GM18517 (cell line): Measurements from ENCODE around the gene RPA3.

Source experiments
- ATAC-seq: cut with Tn5 transposase; IDR thresholded peaks from one replicate; pipeline ENCODE4 v1.9.1; 2021; ENCODE audit warnings: mild to moderate bottlenecking, moderate library complexity; ENCODE audit not compliant: unreplicated experiment

The RPA3 gene

GRCh38 chr7:7732621-7733281 is 14.3 kb upstream of the RPA3 start:
- ATAC-seq: no peak

DNA sequence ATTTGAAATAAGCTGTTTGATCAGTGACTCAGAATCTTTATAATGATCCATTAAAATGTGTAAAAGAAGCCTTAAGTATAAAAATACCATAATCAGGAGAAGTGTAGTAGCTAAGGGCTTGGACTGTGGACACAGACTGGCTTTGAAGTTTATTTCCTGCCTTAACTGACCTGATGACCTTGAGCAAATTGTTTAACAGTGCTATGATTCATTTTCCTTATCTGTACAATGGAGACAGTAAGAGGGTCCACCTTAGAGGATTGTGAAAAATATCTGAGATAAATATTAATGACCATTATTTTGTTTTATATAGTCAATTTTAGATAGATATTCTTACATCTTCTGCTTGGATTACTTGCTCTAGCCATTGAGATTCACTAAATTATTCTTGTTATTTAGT is 13.3 kb upstream of the RPA3 start:
- no peak for ATAC-seq

GRCh38 chr7:7720750-7721621 is 2.6 kb upstream of the RPA3 start:
- ATAC-seq: no peak

GRCh38 chr7:7720193-7720592 is 1.8 kb upstream of the RPA3 start:
- no peak for ATAC-seq

DNA sequence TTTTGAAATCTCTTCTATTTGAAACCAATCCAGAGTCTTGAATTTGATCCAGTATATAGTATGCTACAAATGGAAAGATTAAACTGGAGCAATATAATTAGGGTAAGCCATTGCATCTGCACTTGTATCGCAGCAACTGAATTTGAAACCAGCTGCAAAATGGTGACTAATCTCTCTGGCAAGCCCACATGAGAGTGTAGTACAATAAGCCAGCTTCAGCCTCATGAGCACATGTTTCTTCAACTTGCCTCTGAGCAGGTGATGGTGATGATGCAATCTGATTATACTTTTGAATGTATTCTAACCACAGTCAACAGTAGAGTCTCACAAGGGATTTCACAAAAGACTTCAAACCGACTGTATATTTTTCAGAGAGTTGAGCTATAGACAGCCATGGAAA is 829 bp upstream of the RPA3 start:
- peak; percentile 98 for ATAC-seq

GRCh38 chr7:7713730-7714129 is 4.7 kb downstream of the RPA3 start:
- ATAC-seq: no peak

- no peak for ATAC-seq
Observed at GRCh38 chr7:7710469-7710868, 7.9 kb downstream of the RPA3 start.

DNA sequence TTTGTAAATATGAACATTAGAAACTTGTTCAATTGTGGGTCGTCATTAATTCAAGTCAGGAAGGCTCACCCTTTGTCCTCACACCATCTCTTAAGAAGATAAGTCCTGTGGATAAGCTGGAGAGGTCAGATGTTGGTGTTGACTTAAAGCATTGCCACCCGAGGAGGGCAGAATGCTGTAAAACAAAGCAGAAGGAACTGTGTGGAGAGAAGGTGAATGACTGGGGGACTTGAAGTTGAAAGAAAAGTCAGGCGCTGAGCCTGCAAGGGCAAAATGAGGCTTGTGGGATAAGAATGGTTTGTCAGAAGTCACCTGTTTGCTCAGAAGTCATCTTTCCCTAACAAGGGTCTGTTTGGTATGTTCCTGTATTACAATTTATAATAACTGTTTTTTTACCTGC is 9.1 kb downstream of the RPA3 start:
- no peak for ATAC-seq

GRCh38 chr7:7707806-7708205 is 10.6 kb downstream of the RPA3 start:
- ATAC-seq: no peak

DNA sequence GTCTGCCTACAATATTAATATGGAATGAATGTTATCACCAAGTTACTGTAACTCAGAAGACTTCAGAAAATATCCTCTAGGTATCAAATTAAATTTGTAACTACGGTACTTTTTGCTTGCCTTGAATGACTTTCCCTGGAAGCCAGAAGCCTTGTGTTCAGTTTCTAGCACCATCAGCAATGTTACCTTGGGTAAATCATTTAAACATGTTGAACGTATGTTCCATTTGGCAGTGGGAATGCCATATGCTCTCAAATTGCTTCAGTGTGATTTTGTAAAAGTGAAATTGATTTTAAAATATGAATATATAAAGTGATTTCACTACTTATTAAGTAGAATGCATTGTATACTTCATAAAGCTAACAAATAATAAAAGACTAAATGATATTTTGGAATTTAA is 11.2 kb downstream of the RPA3 start:
- ATAC-seq: no peak

DNA sequence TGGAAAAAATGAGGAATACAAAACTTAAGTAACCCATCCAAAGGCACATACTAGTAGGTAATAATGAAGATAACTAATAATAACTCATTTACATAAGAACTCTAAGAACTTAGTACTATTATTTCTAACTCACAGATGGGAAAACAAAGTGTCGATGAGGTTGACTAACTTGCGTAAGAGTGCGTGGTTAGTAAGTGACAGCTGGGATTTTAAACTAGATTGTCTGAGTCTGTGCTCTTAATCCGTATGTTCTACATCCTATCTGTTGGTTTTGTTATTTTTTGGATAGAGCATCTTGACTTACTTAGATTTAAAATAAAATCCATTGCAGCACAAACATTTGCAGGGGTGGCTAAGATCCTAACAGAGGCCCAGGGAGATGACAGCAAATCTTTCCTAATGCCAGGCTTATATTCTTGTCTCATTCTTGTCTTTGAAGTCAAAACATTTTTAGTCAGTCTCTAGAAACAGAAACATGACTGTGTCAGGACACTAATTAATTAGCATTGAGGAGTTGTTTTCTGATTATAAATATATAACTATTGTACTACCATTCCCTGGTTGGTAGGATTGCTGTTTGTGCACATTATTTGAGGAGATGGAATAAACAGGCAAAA is 11.7 kb downstream of the RPA3 start:
- peak; percentile 29 for ATAC-seq

DNA sequence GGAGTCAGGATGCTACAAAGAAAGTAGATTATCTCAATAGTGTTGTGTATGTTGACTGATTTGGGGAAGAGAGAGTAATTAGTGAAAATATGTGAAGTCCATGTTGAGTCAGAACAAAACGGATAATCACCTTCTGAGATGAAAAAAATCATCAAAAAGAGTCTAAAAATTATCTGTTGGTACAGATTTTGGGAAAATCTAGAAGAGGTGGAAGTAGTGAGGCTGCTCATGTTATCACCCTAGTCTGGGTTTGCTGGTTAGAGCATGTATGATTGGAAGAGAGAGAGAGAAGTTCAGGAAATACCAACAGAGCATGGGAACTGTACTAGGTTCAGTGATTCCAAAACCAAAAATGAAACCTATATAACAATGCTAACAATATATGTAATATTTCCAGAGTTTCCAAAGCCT is 12.3 kb downstream of the RPA3 start:
- peak; percentile 80 for ATAC-seq

DNA sequence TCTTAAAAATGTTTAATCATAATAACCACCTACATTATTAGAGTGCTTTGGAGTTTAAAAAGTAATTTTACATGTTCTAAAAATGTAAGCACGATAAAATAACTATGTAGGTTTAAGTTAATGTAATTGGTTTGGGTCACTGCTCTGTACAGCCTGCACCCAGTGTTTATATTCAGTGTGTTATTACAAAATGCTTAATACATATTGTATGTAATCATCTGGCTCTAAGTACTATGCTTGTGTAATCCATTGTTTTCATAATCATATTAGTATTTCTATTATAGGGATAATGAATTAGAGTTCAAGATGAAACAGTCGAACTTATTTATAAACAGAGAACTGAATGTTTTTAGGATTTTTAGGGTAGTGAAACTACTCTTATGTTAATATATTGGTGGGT is 13.1 kb downstream of the RPA3 start:
- no peak for ATAC-seq

GRCh38 chr7:7704867-7705266 is 13.5 kb downstream of the RPA3 start:
- ATAC-seq: no peak

- ATAC-seq: no peak
Observed at GRCh38 chr7:7703427-7703826, 15.0 kb downstream of the RPA3 start.

- ATAC-seq: no peak
Observed at GRCh38 chr7:7702826-7703225, 15.6 kb downstream of the RPA3 start.

DNA sequence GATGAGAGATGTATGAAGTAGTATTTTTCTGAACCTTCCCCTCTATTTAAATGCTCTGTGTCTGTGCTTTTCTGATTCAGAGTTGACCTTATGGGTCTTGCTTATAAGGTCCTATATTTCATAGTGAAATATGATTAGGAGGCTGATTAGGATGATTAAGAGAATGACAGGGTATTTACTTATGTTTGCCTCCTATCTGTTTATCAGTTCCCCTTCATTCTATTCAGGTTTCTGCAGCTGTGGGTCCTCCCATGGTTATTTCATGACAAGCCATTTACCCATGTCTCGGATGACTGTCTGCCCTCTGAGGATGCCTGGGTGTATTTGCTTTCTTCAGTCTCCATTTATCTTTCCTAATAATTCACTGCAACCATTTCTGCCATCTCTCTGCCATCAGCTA is 16.9 kb downstream of the RPA3 start:
- ATAC-seq: no peak

DNA sequence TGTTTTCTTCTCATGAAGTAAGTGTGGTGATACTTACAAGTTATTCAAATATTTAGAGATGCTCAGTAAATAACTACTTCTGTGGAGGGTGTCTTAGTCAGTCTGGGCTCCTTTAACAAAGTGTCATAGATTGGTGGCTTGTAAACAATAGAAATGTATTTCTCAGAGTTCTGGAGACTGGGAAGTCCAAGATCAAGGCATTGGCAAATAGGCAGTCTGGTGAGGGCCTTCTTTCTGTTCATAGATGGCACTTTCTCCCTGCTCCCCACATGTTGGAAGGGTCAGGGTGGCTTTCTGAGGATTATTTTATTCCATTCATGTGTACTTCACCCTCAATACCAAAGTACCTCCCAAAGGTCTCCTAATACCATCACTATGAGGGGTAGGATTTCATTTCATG is 18.4 kb downstream of the RPA3 start:
- ATAC-seq: no peak

DNA sequence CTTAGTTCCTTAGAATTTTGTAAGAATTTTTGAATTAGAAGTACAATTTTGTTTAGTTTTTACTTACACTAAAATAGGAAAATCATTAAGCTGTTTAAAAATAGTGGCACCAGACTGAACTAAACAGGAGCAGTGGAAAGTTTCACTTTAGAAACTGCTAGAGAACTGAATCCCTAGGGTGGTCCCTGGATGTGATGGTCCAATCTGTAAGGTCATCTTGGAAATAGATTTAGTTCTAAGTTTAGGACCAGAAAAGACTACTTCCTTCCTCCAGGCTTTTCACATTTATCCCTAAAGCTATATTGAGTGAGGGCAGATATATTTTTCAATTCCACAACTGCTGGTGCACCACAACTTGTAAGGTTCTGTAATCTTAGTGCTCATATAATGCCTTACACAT is 19.0 kb downstream of the RPA3 start:
- no peak for ATAC-seq

DNA sequence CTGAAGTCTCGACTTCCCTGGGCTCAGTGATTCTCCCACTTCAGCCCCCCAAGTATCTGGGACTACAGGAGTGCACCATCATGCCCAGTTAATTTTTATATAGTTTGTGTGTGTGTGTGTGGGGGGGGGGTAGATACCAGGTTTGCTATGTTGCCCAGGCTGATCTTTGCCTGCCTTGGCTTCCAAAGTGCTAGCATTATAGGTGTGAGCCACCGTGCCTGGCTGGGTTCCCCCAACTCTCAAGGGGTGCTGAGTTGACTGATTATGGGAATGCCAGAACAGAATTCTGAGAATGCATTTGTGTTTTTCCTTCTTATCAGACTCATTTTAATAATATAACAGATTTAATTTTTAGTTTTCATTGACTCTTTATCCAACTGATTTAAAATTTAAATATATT is 19.5 kb downstream of the RPA3 start:
- ATAC-seq: no peak

DNA sequence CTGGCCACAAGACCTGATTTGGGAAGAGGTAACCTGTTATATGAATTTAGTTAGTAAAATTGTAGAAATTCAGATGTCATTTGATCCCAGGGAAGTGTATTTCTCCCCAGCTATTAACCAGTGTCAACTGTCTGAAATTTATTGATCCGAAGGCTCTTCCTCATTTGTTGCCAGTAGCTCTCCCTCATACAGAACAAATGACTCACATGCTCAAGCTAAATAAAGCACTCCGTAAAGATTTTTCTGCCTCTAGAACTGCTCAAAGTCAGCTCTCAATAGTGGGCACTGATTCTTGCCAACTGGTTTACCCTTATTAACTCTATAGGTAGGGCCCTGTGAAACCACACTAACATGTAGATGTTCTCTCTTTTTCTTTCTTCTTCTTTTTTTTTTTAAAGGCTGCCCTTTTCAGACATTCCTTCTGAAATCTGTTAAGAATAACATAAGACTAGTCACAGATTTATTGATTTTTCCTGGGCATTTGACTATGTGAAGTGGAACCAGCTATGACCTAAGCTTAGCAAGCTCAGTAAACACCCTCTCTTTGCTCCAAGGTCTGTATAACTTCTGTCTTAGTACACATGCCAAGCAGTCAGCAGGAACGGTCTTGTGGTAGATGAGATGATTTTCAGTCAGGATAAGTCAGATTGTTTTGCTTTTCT is 21.8 kb downstream of the RPA3 start:
- no peak for ATAC-seq
